ENCODE results near the gene EHD1.

Gene EHD1

DNA sequence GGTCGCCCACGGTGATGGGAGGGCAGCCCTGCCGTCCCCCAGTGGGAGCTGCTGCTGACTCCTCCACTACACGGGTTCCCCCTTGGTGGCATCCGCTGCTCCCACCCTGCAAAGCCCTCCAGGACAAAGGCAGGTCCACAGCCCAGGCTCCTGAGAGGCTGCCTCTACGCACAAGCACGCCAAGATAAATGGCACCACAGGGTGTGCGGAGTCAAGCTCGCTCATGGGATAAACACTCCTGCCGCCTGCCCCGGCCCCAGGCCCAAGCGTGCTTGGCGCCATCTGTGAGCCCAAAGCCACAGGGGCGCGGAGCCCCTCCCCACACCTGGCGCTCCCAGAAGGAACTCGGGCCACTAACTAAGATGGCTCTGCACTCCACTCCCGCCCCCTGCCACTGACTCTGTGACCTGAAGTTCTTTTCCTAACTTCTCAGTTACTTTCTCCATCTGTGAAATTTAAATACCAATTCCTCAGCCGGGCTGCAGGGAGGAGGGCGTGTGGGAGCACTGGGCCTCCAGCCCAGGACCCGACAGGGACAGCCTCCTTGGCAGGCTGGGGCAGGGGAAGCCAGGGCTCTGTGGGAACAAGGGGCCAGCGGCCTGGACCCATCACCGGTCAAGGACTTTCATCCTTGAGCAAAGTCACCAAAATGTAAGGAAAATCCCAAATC, 14.9 kb downstream of the EHD1 start:
- DNase-seq (ENCODE audit: low read depth, low spot score) = no peak
- no peak overlapping the region for H3K9ac ChIP-seq (ENCODE audit: insufficient read length)

DNA sequence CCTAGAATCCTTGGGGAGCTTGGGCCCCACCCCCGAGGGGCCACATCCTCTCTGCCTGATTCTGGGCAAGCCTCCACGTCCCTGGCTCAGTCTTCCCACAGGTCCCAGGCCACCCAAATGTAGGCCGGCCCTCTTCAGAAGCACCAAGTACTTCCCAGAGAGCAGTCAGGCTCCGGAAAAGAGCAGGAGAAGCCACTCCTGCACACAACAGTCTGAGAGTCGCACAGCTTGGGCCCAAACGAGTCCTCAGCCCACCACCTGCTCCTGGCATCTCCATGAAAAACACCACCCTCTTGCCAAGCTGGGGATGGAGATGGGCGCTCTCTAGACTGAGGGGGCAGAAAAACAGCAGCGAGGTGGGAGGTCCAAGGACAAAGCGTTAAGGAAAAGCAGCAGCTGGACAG, 15.4 kb downstream of the EHD1 start:
- TF ChIP-seq EZH2 (IDR thresholded peaks at IDR 0.05) (no peak), POLR2AphosphoS5 (IDR thresholded peaks at IDR 0.05; ENCODE audit: borderline replicate concordance, low read depth, low read length) (no peak), FOXP2 (optimal IDR thresholded peaks at IDR 0.05; ENCODE audit: control extremely low read depth, extremely low read length, insufficient read depth) (no peak)
- Histone ChIP-seq H3K4me3 (no peak overlapping the region), H3K36me3 (ENCODE audit: insufficient read depth, low read length) (no peaks in the 10 kb centered on the region), H3K27ac (no peak overlapping the region), H3K9me3 (ENCODE audit: low read depth, low read length) (no peaks in the 10 kb centered on the region), H3K9ac (ENCODE audit: insufficient read length) (no peak overlapping the region)
- no peak for DNase-seq (ENCODE audit: low read depth, low spot score)

More for the DNA sequence above, 14.9 kb downstream of the EHD1 start:
- Histone ChIP-seq H3K27ac (no peak overlapping the region), H3K4me3 (no peak overlapping the region), H3K9me3 (ENCODE audit: low read depth, low read length) (no peaks in the 10 kb centered on the region), H3K36me3 (ENCODE audit: insufficient read depth, low read length) (no peaks in the 10 kb centered on the region)
- TF ChIP-seq POLR2AphosphoS5 (IDR thresholded peaks at IDR 0.05; ENCODE audit: borderline replicate concordance, low read depth, low read length) = no peak
- no peak for TF ChIP-seq EZH2 (IDR thresholded peaks at IDR 0.05)
- TF ChIP-seq FOXP2 (optimal IDR thresholded peaks at IDR 0.05; ENCODE audit: control extremely low read depth, extremely low read length, insufficient read depth) = no peak

DNA sequence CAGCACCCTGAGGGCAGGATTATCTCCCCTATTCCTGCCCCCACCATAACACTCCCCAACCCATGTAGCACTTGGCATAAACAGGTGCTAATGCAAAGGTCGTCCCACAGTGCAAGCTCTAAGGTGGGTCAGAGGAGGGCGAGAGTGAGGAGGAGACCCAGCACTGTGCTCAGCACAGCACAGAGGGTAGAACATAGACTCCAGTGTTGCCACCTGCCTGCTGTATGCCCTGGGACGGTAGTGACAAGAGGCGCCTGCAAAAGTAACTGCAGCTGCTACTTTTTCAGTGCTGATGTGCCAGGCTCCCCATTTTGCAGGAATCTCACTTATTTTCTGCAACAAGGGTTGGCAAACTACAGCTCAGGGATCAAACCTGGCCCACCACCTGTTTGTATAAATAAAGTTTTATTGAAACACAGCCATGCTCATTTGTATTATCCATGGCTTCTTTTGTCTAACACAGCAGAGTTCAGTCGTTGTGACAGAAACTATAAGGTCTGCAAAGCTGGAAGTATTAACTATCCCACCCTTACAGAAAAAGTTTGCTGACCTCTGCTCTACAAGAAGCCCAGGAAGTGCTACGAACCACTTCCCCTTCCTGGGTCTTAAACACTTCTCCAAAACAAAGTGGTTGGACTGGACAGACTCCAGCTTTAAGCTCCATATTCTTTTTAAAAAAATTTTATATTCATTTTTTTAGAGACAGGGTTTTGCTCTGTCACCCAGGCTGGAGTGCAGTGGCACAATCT, 17.0 kb downstream of the EHD1 start:
- Histone ChIP-seq H3K9ac (ENCODE audit: insufficient read length) (no peak overlapping the region), H3K27ac (no peak overlapping the region), H3K36me3 (ENCODE audit: insufficient read depth, low read length) (no peaks in the 10 kb centered on the region), H3K4me3 (no peak overlapping the region), H3K9me3 (ENCODE audit: low read depth, low read length) (no peaks in the 10 kb centered on the region)
- no peak for DNase-seq (ENCODE audit: low read depth, low spot score)
- no peak for TF ChIP-seq POLR2AphosphoS5 (IDR thresholded peaks at IDR 0.05; ENCODE audit: borderline replicate concordance, low read depth, low read length)
- TF ChIP-seq FOXP2 (optimal IDR thresholded peaks at IDR 0.05; ENCODE audit: control extremely low read depth, extremely low read length, insufficient read depth) = no peak
- TF ChIP-seq EZH2 (IDR thresholded peaks at IDR 0.05) = no peak

DNA sequence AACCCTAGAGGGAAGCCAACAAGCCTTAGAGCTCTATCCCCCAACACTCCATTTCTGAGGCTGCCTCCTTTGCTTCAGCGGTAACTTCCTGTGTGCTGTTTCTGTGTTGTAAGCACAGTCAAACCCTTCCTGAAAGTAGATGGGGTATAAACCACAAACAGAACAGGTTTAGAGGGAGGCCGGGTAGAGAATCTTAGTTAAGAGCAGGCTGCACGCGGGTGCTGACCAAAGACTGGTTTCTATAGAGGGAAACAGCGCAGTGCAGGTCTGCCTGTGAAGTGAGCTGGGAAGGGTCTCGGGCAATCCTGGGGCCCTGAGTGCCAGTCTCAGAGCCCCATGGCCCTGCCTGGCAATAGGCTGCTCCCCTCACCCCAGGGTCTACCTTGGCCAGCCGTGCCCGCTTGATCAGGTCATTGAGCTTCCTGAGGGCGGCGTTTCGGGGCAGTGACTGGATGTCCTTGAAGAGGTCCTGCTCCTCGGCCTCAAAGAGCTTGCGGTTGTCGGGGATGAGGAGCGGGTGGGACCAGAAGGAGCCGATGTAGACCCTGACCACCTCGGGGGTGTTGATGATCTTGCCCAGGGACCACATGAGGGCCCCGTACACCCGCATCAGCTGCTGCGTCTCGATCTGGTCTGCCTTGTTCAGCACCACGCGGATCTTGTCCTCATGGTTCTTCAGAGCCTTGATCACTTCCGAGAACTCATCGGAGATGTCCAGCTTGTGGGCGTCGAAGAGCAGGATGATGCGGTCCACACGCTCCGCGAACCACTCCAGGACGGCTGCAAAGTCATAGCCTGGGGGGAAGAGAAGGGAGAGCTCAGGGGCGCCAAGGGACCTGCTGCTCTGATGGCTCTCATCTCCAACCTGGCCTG, 18.6 kb downstream of the EHD1 start:
- Histone ChIP-seq H3K9ac (ENCODE audit: insufficient read length) (no peak overlapping the region), H3K36me3 (ENCODE audit: insufficient read depth, low read length) (no peaks in the 10 kb centered on the region), H3K27ac (no peak overlapping the region), H3K9me3 (ENCODE audit: low read depth, low read length) (no peaks in the 10 kb centered on the region), H3K4me3 (no peak overlapping the region)
- TF ChIP-seq POLR2AphosphoS5 (IDR thresholded peaks at IDR 0.05; ENCODE audit: borderline replicate concordance, low read depth, low read length) (no peak), FOXP2 (optimal IDR thresholded peaks at IDR 0.05; ENCODE audit: control extremely low read depth, extremely low read length, insufficient read depth) (no peak), EZH2 (IDR thresholded peaks at IDR 0.05) (no peak)
- no peak for DNase-seq (ENCODE audit: low read depth, low spot score)

DNA sequence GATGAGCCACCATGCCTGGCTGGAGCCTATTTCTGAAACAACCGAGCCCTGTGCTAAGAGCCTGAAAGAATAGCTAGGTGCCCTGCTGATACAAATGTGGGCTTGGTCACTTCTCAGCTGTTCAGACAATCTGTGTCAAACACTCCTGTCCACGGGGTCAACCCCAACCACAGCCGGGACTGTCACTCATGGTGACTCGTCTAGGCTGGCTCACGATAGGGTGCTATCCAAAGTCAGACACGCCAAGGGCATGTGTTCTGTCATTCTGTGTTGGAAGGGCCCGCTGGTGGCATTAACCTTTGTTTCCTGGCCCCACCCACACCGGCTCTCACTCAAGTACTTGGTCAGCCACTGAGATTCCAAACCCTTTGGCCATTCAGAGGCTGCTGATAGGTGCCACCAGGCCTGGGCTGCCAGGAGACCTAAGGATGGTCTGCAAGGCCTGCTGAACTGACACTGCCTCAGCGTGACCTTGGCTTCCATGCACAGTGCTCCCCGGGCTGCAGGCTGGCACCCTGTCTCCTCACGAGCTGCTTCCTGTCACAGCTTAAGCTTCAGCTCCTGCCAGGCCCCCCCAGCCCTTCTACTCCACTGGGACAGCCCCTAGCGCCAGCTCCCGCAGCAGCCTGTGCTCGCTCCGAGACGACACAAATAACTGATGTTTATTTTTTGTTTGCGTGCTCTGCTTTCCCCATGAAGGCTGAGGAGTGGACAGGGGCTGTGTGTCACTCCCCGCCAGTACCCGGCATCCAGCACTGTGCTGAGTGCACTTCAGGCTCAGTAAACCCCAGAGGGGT, 19.8 kb downstream of the EHD1 start:
- H3K36me3 ChIP-seq (ENCODE audit: insufficient read depth, low read length) = no peaks in the 10 kb centered on the region

DNA sequence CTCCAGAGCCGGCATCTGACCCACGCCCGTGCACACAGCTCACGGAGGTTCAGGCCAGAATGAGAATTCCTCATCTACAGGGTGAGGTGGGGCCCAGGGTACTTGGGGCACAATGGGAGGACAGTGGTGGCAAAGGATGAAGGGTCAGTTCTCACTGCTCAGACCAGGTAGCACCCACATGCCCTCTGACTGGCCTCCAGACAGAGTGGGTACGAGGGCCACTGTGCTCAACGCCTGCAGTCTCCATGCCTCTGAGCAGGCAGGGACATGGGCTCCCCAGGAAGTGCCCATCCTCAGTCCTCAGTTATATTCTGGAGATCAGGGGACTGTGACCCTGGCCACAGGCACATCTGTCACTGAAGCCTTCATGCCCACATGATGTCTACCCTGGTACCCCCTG, 20.9 kb downstream of the EHD1 start:
- H3K4me3 ChIP-seq = no peak overlapping the region
- H3K9ac ChIP-seq (ENCODE audit: insufficient read length) = no peak overlapping the region
- H3K36me3 ChIP-seq (ENCODE audit: insufficient read depth, low read length) = no peaks in the 10 kb centered on the region
- no peak for DNase-seq (ENCODE audit: low read depth, low spot score)
- TF ChIP-seq EZH2 (IDR thresholded peaks at IDR 0.05) (no peak), FOXP2 (optimal IDR thresholded peaks at IDR 0.05; ENCODE audit: control extremely low read depth, extremely low read length, insufficient read depth) (no peak), POLR2AphosphoS5 (IDR thresholded peaks at IDR 0.05; ENCODE audit: borderline replicate concordance, low read depth, low read length) (no peak)
- no peak overlapping the region for H3K27ac ChIP-seq
- H3K9me3 ChIP-seq (ENCODE audit: low read depth, low read length) = no peaks in the 10 kb centered on the region

More for the DNA sequence above, 19.8 kb downstream of the EHD1 start:
- no peak for DNase-seq (ENCODE audit: low read depth, low spot score)
- Histone ChIP-seq H3K9ac (ENCODE audit: insufficient read length) (no peak overlapping the region), H3K27ac (no peak overlapping the region), H3K4me3 (no peak overlapping the region), H3K9me3 (ENCODE audit: low read depth, low read length) (no peaks in the 10 kb centered on the region)
- TF ChIP-seq POLR2AphosphoS5 (IDR thresholded peaks at IDR 0.05; ENCODE audit: borderline replicate concordance, low read depth, low read length) = no peak
- TF ChIP-seq EZH2 (IDR thresholded peaks at IDR 0.05) = no peak
- TF ChIP-seq FOXP2 (optimal IDR thresholded peaks at IDR 0.05; ENCODE audit: control extremely low read depth, extremely low read length, insufficient read depth) = no peak

DNA sequence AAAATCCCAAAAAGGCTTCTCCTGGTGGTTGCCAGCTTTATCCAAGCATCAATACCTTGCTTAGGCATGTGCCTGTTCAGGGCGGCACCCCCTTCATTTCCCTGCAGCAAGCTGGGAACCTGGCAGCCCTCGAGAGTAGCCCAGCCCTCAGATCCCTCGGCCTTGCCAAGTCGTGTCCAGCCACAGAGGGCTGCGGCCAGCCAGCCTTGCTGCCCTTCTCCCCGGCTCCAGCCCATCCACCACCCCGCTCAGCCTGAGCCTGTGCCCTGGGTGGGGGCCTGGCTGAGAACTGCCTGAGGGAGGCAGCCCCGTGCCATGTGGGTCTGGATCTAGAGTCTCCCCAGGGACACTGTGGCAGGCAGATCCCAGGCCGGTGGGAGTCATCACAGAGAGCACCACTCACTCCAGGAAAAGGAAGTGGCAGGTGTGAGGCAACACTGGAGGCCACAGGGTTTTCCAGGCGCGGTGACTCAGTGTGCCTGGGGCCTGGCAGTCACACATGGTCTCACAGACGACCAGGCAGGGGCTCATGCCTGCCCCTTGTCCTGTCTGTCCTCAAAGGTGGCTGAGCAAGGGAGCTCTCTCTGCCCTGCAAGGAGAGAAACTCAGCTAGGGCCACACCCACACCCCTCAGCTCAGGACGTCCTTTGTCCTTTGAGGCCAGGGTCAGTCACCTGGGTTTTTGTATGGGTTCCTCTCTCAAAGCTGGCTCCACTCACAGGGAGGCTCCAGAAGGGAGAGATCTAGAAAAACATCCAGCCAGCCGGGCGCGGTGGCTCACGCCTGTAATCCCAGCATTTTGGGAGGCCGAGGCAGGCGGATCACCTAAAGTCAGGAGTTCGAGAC, 21.8 kb downstream of the EHD1 start:
- no peak for TF ChIP-seq FOXP2 (optimal IDR thresholded peaks at IDR 0.05; ENCODE audit: control extremely low read depth, extremely low read length, insufficient read depth)
- no peak for TF ChIP-seq POLR2AphosphoS5 (IDR thresholded peaks at IDR 0.05; ENCODE audit: borderline replicate concordance, low read depth, low read length)
- no peak for TF ChIP-seq EZH2 (IDR thresholded peaks at IDR 0.05)
- H3K27ac ChIP-seq = no peak overlapping the region
- no peak overlapping the region for H3K9ac ChIP-seq (ENCODE audit: insufficient read length)
- no peak for DNase-seq (ENCODE audit: low read depth, low spot score)
- no peak overlapping the region for H3K4me3 ChIP-seq
- no peaks in the 10 kb centered on the region for H3K36me3 ChIP-seq (ENCODE audit: insufficient read depth, low read length)
- H3K9me3 ChIP-seq (ENCODE audit: low read depth, low read length) = no peaks in the 10 kb centered on the region
